AG04450 (cell line): Measurements from ENCODE around the gene SH3RF3. TPM values are rescaled to one million over a fixed set of nuclear protein-coding genes. Genes with fewer than 3 reads are reported as not detected.

Experiments used
- CTCF ChIA-PET: fragments of 300-600, 350-600 bp; formaldehyde crosslinking; extraction: SDS; loops from one replicate; lab custom pipeline; 2022; ENCODE audit warnings: antibody characterized with exemption, inconsistent platforms; lab: Charles Lee
- POLR2A ChIA-PET: fragments of 350-600 bp; formaldehyde crosslinking; extraction: SDS; loops from one replicate; lab custom pipeline; 2021; ENCODE audit warnings: antibody characterized with exemption, inconsistent platforms; lab: Yijun Ruan, JAX
- DNase-seq: peaks from one replicate; pipeline ENCODE4 v3.0.0-alpha.2; 2011; ENCODE audit warnings: low read depth, low spot score
- H3K27ac ChIP-seq: one replicate; pipeline ENCODE4 v1.5.1; 2012; ENCODE audit warnings: low read depth, low read length, control low read depth
- H3K27me3 ChIP-seq: one replicate; pipeline ENCODE4 v1.6.0; 2012; ENCODE audit warnings: low read length; ENCODE audit not compliant: control insufficient read depth, insufficient read depth
- H3K4me3 ChIP-seq: 2 replicates; pipeline ENCODE4 v1.5.1; 2011; ENCODE audit warnings: mild to moderate bottlenecking, low read depth, low read length, control low read depth
- H3K9me3 ChIP-seq: 2 replicates; pipeline ENCODE4 v1.5.1; 2012; ENCODE audit warnings: low read length; ENCODE audit not compliant: control insufficient read depth, insufficient read depth
- polyA plus RNA-seq: library from polyadenylated mRNA; depleted of rRNA; stranded (reverse); fragments of >200 nt; gene quantifications from 2 replicates; pipeline ENCODE4 v1.2.3, GENCODE V29; 2011
- TF ChIP-seq, protein P1 (sequence below): IDR thresholded peaks from 2 replicates; pipeline ENCODE4 v1.5.1; 2011; ENCODE audit warnings: low read depth, low read length, control low read depth, inconsistent platforms

SH3RF3 gene
- polyA plus RNA-seq, 1 experiment: 5.7 TPM

DNA sequence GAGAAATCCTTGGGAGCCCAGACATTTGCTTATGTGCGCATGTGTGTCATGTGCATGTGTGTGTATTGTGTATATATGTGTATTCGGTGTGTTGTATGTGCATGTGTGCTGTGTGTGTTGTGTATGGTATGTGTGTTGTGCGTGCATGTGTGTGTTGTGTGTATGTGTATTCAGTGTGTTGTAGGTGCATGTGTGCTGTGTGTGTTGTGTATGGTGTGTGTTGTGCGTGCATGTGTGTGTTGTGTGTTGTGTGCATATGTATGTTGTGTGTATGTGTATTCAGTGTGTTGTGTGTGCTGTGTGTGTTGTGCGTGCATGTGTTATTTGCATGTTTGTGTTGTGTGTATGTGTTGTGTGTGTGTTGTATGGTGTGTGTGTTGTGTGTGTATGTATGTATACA lies 136.9 kb downstream of the SH3RF3 start:
- ChIA-PET POLR2A (no interaction called here), CTCF (no interaction called here)
- no peak for DNase-seq
- no peaks in the 10 kb centered on the region for H3K27me3 ChIP-seq
- H3K27ac ChIP-seq: no peak overlapping the region
- H3K9me3 ChIP-seq: no peaks in the 10 kb centered on the region; the same call in 1 of the 2 replicates
- H3K4me3 ChIP-seq: no peak overlapping the region
- TF ChIP-seq, protein P1, sequence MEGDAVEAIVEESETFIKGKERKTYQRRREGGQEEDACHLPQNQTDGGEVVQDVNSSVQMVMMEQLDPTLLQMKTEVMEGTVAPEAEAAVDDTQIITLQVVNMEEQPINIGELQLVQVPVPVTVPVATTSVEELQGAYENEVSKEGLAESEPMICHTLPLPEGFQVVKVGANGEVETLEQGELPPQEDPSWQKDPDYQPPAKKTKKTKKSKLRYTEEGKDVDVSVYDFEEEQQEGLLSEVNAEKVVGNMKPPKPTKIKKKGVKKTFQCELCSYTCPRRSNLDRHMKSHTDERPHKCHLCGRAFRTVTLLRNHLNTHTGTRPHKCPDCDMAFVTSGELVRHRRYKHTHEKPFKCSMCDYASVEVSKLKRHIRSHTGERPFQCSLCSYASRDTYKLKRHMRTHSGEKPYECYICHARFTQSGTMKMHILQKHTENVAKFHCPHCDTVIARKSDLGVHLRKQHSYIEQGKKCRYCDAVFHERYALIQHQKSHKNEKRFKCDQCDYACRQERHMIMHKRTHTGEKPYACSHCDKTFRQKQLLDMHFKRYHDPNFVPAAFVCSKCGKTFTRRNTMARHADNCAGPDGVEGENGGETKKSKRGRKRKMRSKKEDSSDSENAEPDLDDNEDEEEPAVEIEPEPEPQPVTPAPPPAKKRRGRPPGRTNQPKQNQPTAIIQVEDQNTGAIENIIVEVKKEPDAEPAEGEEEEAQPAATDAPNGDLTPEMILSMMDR: no peak

DNA sequence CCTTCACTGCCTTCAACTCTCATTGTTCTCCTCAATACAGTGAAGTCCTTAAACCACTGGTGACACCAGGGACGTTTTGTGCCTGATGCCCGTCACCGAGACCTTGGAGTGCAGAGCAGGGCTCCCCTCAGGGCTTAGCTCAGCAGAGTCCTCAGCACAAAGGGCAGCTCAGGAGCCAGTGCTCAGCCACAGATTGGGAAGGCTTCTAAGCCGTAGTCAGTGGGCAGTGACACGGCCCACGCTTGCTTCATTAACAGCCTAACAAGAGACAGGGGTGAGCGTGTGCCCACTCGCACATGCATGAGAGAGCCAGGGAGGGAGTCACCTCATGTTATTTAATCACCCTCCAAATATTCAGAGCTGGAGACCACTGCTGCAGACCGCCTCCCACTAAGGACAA lies 137.5 kb downstream of the SH3RF3 start:
- no peak overlapping the region for H3K27ac ChIP-seq
- no peak for DNase-seq
- CTCF ChIA-PET: no interaction called here
- TF ChIP-seq, protein P1: no peak
- H3K27me3 ChIP-seq: no peaks in the 10 kb centered on the region
- H3K4me3 ChIP-seq: no peak overlapping the region
- H3K9me3 ChIP-seq: no peaks in the 10 kb centered on the region; the same call in 1 of the 2 replicates
- POLR2A ChIA-PET: no interaction called here

DNA sequence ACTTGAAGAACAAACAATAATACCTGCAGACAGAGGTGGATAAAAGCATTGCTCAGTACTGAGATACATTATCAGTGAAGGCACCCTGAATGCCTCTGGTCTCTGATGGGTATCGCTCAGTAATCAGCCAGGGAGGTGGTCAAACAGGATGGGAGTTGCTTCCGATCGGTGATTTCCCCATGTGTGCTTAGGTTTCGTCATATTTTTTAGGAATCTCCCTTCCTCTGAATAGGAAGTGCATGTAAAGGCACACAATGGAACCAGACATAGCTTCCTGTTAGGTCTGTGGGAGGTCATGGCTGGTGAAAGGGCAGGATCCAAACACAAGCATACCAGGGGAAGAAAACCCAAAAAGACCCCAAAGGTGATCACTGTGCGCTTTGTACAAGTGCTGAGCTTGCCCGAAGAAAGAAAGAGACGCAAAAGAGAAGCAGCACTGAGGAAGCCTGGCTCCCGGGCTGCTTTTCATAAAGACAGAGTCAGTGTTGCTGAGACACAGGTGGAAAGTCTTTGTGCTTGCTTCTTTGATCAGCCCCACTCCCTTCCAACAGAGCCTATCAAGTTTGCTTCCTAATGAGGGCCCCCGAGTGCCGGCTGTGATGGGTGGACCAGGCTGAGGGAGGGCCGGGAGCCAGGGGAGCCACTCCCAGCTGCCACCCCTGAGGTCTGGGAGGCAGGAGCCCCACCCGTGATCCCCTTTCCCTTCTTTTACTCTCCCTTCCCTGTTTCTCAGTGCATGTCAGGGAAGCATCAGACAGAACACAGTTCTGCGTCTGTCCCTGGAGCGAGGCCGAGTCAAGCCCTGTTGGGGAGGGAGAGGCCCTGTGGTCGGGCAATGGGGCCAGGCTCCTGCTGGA lies 138.2 kb downstream of the SH3RF3 start:
- TF ChIP-seq, protein P1: no peak
- Histone ChIP-seq H3K27me3 (no peaks in the 10 kb centered on the region), H3K27ac (no peak overlapping the region), H3K4me3 (no peak overlapping the region), H3K9me3 (no peaks in the 10 kb centered on the region; the same call in 1 of the 2 replicates)
- CTCF ChIA-PET: no interaction called here
- DNase-seq: no peak
- POLR2A ChIA-PET: no interaction called here

DNA sequence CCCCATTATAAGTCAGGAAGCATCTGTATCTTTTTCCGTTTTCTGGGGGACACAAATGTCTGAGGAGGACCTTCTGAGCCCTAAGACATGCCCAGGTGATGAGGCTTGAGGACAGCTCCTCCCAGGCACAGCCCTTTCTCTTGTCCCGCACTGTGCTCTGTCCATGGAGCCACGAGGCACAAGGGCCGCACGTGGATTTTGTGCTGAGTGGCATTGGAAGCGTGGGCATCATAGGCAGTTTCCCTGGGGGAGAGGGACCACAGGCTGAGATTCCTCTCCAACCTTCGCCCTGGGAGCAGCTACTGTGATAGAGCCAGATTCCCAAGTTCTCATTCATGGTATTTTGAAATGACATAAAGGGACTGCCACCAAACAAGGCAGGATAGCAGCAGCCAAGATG lies 139.9 kb downstream of the SH3RF3 start:
- POLR2A ChIA-PET: no interaction called here
- TF ChIP-seq, protein P1: no peak
- CTCF ChIA-PET: no interaction called here

DNA sequence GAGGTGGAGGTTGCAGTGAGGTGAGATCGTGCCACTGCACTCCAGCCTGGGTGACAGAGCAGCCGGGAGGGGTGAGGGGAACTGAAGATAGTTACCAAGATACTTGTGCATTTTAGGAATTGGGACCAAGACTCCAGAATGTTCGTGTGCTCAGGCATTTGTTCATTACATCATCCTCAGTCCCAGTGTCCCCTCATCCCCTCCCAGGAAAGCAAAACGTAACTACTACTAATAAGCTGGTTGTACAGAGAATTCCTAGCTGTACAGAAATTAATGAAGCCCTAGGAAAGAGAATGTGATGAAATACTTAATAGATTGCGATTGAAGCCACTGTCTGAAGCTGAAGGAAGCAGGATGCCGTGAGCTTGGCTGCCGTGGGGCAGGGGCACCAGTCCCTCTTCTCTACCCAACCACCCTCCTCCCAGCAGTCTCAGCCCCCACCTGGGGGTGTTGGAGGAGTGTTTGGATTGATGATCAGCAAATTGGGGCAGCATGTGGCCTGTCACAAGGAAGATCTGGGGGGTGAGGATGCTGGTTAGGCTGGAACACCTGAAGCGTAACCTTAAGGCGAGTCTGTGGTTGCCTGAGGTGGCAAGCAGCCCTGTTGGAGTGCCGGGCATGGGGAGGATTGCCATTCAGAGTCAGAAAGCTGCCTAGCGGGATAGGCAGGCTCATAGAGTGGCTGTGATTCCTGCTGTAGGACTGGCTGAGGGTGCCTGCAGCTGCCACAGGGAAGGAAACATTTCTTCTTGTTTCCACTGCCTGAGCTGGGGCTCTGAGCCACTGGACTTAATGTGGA lies 140.9 kb downstream of the SH3RF3 start:
- H3K27ac ChIP-seq: no peak overlapping the region
- ChIA-PET CTCF (no interaction called here), POLR2A (no interaction called here)
- TF ChIP-seq, protein P1: no peak
- H3K27me3 ChIP-seq: no peaks in the 10 kb centered on the region
- no peak overlapping the region for H3K4me3 ChIP-seq
- no peaks in the 10 kb centered on the region for H3K9me3 ChIP-seq
- DNase-seq: no peak

More for the DNA sequence above, 139.9 kb downstream of the SH3RF3 start:
- no peaks in the 10 kb centered on the region for H3K9me3 ChIP-seq
- no peak overlapping the region for H3K27ac ChIP-seq
- H3K27me3 ChIP-seq: no peaks in the 10 kb centered on the region
- no peak overlapping the region for H3K4me3 ChIP-seq
- no peak for DNase-seq
